ENCODE data around the gene S100A4. TPM values are rescaled to one million over a fixed set of nuclear protein-coding genes. Genes with fewer than 3 reads are reported as not detected.
"Not testable (repeated sequence)": the region's sequence is repeated elsewhere in the genome, so short reads cannot be mapped to it uniquely, and the experiment has no call there.

The S100A4 gene
- total and polyA plus RNA-seq, 2 experiments from 2014 or later, result 14.2 to 36.0 TPM

GRCh38 chr1:153520818-153521476 lies 24.7 kb downstream of the S100A4 start:
- Histone ChIP-seq H3K9me2 (ENCODE audit: insufficient read depth) (no peaks in the 10 kb centered on the region), H3K36me3 (ENCODE audit: insufficient read depth) (no peaks in the 10 kb centered on the region), H3K4me3 (no peak overlapping the region), H3K4me2 (0 out of 2 replicates have a peak overlapping the region, but pooled peaks have one; percentile 50), H3F3A (replicated peaks; ENCODE audit: low read depth) (no peaks in the 10 kb centered on the region), H3K27ac (ENCODE audit: low read depth) (no peak overlapping the region), H2AFZ (no peak overlapping the region), H3K27me3 (ENCODE audit: insufficient read depth) (peaks cover 38% of the 10 kb centered on the region), H3K79me2 (replicated peaks; ENCODE audit: insufficient read depth) (no peaks in the 10 kb centered on the region), H4K20me1 (replicated peaks; ENCODE audit: insufficient read depth) (no peaks in the 10 kb centered on the region), H3K4me1 (ENCODE audit: insufficient read depth) (peaks cover 13% of the 10 kb centered on the region; the same call in 1 of the 2 replicates)
- ATAC-seq (peak; percentile 45), DNase-seq (ENCODE audit: low spot score) (no peak)
- Mint-ChIP-seq H3K27me3 (ENCODE audit: insufficient read depth, low read depth, poor library complexity) (peaks cover 17% of the 10 kb centered on the region), H3K4me3 (no peak overlapping the region; the same call in 2 of the 3 replicates), H3K27ac (no peak overlapping the region), H3K36me3 (ENCODE audit: low read depth) (no peaks in the 10 kb centered on the region), H3K4me1 (peaks cover 28% of the 10 kb centered on the region), H3K9me3 (peaks cover 10% of the 10 kb centered on the region; the same call in 1 of the 3 replicates)
- TF ChIP-seq EZH2 (IDR thresholded peaks at IDR 0.05; ENCODE audit: low read depth, unreplicated experiment) (no peak), ZNF114 (CRISPR knock-in tag; IDR thresholded peaks at IDR 0.05) (no peak), JUNB (IDR thresholded peaks at IDR 0.05; ENCODE audit: unreplicated experiment) (no peak), CREB1 (CRISPR knock-in tag; IDR thresholded peaks at IDR 0.05; ENCODE audit: low read depth) (no peak), ETS1 (IDR thresholded peaks at IDR 0.05) (no peak), EZH2phosphoT487 (IDR thresholded peaks at IDR 0.05; ENCODE audit: unreplicated experiment) (no peak), ZNF462 (CRISPR knock-in tag; IDR thresholded peaks at IDR 0.05) (no peak)

- H3K4me3 Mint-ChIP-seq; H2AFZ ChIP-seq; H3K36me3 Mint-ChIP-seq (ENCODE audit: low read depth); H3K9me2 ChIP-seq (ENCODE audit: insufficient read depth); H3F3A ChIP-seq (replicated peaks; ENCODE audit: low read depth); H3K4me3 ChIP-seq; H3K27ac ChIP-seq (ENCODE audit: low read depth); H3K36me3 ChIP-seq (ENCODE audit: insufficient read depth); H3K79me2 ChIP-seq (replicated peaks; ENCODE audit: insufficient read depth); H4K20me1 ChIP-seq (replicated peaks; ENCODE audit: insufficient read depth); H3K27ac Mint-ChIP-seq: not testable (repeated sequence)
- peaks cover 44% of the 10 kb centered on the region for H3K27me3 ChIP-seq (ENCODE audit: insufficient read depth)
- DNase-seq (ENCODE audit: low spot score) (peak; percentile 51), ATAC-seq (peak; percentile 20; the same call in 2 of the 3 replicates)
- H3K4me1 ChIP-seq (ENCODE audit: insufficient read depth), result peaks cover 13% of the 10 kb centered on the region; the same call in 1 of the 2 replicates
- H3K27me3 Mint-ChIP-seq (ENCODE audit: insufficient read depth, low read depth, poor library complexity), result peaks cover 23% of the 10 kb centered on the region
- peaks cover 25% of the 10 kb centered on the region for H3K4me1 Mint-ChIP-seq
- 0 out of 2 replicates have a peak overlapping the region, but pooled peaks have one; percentile 50 for H3K4me2 ChIP-seq
- H3K9me3 Mint-ChIP-seq, result peaks cover 10% of the 10 kb centered on the region; the same call in 1 of the 3 replicates
Measured at GRCh38 chr1:153520137-153520691, 25.4 kb downstream of the S100A4 start.

All from GM23338 (cell line).